K562 (cell line): Measurements from ENCODE around the gene HGS. TPM values are rescaled to one million over a fixed set of nuclear protein-coding genes. Genes with fewer than 3 reads are reported as not detected.
A peak's percentile ranks its signal among the peaks of the same experiment; 100 is the strongest.

Source experiments
- ARID2 ChIP-seq: fragments of 450-650 bp; IDR thresholded peaks from 2 replicates; pipeline ENCODE4 v1.6.1; 2017; ENCODE audit warnings: antibody characterized with exemption, mild to moderate bottlenecking
- ARNT ChIP-seq, 2 experiments: fragments of 450-650 bp; IDR thresholded peaks; 2 replicates each; pipeline ENCODE4 v1.6.1; 2016; ENCODE audit warnings: mild to moderate bottlenecking in 1 of 2
- BCL6 ChIP-seq: fragments of 250-450 bp; sonication (Bioruptor Pico); IDR thresholded peaks from 2 replicates; pipeline ENCODE4 v1.4.0; 2020
- BMI1 ChIP-seq: fragments of 150-350 bp; IDR thresholded peaks from 2 replicates; pipeline ENCODE4 v1.6.1; 2014; ENCODE audit warnings: low read length
- EZH2 ChIP-seq: IDR thresholded peaks from 2 replicates; pipeline ENCODE4 v1.6.1; 2012; ENCODE audit warnings: low read depth, mild to moderate bottlenecking, inconsistent platforms, low read length, borderline replicate concordance
- FOXP1 ChIP-seq: sonication (generic); formaldehyde crosslinking; IDR thresholded peaks from 2 replicates; pipeline ENCODE4 v1.8.0; 2022; ENCODE audit warnings: mild to moderate bottlenecking, missing genetic modification reagents
- NEUROD1 ChIP-seq: fragments of 150-350 bp; IDR thresholded peaks from 2 replicates; pipeline ENCODE4 v1.6.1; 2014; ENCODE audit warnings: borderline replicate concordance, low read length, low read depth; ENCODE audit not compliant: partially characterized antibody
- RAD51 ChIP-seq: fragments of 450-650 bp; IDR thresholded peaks from 2 replicates; pipeline ENCODE4 v1.7.1; 2016; ENCODE audit warnings: low read depth, mild to moderate bottlenecking, borderline replicate concordance
- SIRT6 ChIP-seq: IDR thresholded peaks from one replicate; pipeline ENCODE4 v1.6.1; 2012; ENCODE audit warnings: low read depth, mild to moderate bottlenecking, control low read depth, inconsistent platforms, low read length, moderate library complexity
- YY1 ChIP-seq, 3 experiments: IDR thresholded peaks; 2 replicates each; pipeline ENCODE4 v1.6.1; 2011; ENCODE audit warnings: low read length in 2 of 3, mild to moderate bottlenecking in 2 of 3, moderate library complexity in 2 of 3, borderline replicate concordance in 1 of 3, control low read depth in 1 of 3, low read depth in 1 of 3; ENCODE audit not compliant: insufficient read depth in 3 of 3, insufficient replicate concordance in 2 of 3, control insufficient read depth in 1 of 3, insufficient read length in 1 of 3; ENCODE audit errors: extremely low read depth in 1 of 3
- ZFP1 ChIP-seq: fragments of 450-650 bp; formaldehyde crosslinking; IDR thresholded peaks from 2 replicates; pipeline ENCODE4 v1.4.0; 2020; ENCODE audit warnings: mild to moderate bottlenecking, mixed read lengths
- ZNF140 ChIP-seq: fragments of 250-450 bp; sonication (Bioruptor Pico); IDR thresholded peaks from 2 replicates; pipeline ENCODE4 v1.8.0; 2021; ENCODE audit warnings: moderate library complexity, mild to moderate bottlenecking, inconsistent platforms
- ZNF143 ChIP-seq: sonication (generic); formaldehyde crosslinking; IDR thresholded peaks from 2 replicates; pipeline ENCODE4 v1.9.0; 2022; ENCODE audit warnings: mild to moderate bottlenecking, missing genetic modification reagents
- ZNF282 ChIP-seq: sonication (generic); formaldehyde crosslinking; IDR thresholded peaks from 2 replicates; pipeline ENCODE4 v1.8.1; 2023; ENCODE audit warnings: missing genetic modification reagents
- polyA plus RNA-seq, 8 experiments: library from polyadenylated mRNA; depleted of rRNA in 4 of 8; stranded (reverse) in 5 of 8; unstranded in 3 of 8; fragments of >200 nt; fragmentation: Nextera tagmentation in 2 of 8; fragmentation: Illumina TruSeq in 1 of 8; extraction: Ambion mirVana in 2 of 8; extraction: Trizol in 1 of 8; gene quantifications; 2 replicates each; pipeline versions ENCODE4 v1.2.1 to v1.2.3, GENCODE V29; 2011 to 2014; ENCODE audit warnings: inconsistent platforms in 1 of 8, missing spikeins in 1 of 8
- total RNA-seq, 7 experiments: library from RNA; depleted of rRNA in 6 of 7; stranded (reverse); fragments of >200 nt in 6 of 7; fragmentation: Illumina TruSeq in 2 of 7; extraction: Trizol in 2 of 7; gene quantifications; 2 replicates each; pipeline versions ENCODE4 v1.2.1 to v1.2.3, GENCODE V29; 2011 to 2021; ENCODE audit warnings: low replicate concordance in 1 of 7
- TF ChIP-seq, protein P1 (sequence below), 2 experiments: IDR thresholded peaks in 1 of 2; conservative IDR thresholded peaks in 1 of 2; 2 replicates each; pipeline ENCODE4 v1.6.1; 2016; ENCODE audit warnings: low read depth in 2 of 2, mild to moderate bottlenecking in 1 of 2, missing compliant biosample characterization in 1 of 2, missing genetic modification characterization in 1 of 2, moderate library complexity in 1 of 2
- TF ChIP-seq, protein P2 (sequence below): sonication (generic); formaldehyde crosslinking; IDR thresholded peaks from 2 replicates; pipeline ENCODE4 v1.8.1; 2023; ENCODE audit warnings: mild to moderate bottlenecking, missing genetic modification reagents

HGS gene
- total and polyA plus RNA-seq, 9 of the 15 experiments (the other 6 are each of a cell fraction or from before 2014, with no cell fraction given), result 3.9 to 176 (median 77.1) TPM

DNA sequence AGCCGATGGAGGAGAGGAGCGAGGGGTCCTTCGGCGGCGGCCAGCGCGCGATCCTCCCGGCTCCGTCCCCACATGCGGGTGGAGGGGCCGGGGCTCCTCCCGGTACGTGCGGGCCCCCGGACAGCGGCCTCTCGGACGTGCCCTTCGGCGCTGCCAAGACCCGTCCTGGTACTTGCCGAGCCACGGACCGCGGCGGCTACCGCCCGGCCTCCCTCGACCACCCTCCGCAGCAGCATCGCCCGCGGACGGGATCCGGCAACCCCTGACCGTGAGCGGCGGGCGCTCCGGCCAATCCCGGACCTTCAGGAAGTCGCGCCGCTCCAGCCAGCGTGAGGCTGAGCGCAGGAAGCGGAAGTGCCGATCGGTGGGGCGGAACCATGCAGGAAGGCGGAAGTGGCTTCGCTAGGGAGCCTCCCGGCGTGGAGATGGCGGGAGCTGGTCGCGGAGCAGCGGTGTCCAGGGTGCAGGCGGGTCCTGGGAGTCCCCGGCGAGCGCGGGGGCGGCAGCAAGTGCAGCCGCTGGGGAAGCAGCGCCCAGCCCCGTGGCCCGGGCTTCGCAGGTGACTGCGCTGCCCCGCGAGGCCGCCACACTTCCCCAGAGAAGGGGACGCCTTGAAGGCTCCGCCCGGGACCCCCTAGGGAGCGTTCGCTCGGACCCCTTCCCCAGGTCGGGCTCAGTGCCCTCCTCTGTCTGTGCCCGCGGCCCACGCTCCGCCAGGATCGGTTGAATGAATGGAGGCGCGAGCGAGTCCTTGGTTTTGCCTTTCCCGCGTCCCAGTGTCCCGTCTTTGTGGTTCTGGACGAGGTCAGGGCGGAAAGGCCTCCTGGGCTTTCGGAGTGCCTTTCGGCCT lies 17.2 kb upstream of the HGS start, which contains the start of the genes CCDC137 and OXLD1 (continued):
- TF ChIP-seq EZH2 (no peak), BCL6 (CRISPR knock-in tag) (no peak), YY1 (IDR thresholded peaks at IDR 0.05; ENCODE audit: borderline replicate concordance in 1 of 3, control insufficient read depth in 1 of 3, extremely low read depth in 1 of 3, insufficient read depth in 3 of 3, insufficient read length in 1 of 3, insufficient replicate concordance in 2 of 3, low read depth in 1 of 3, low read length in 2 of 3) (peak; percentile 64 to 92 (median 85)), NEUROD1 (peak; percentile 51), ARNT (IDR thresholded peaks at IDR 0.05) (no peak), ZNF143 (CRISPR knock-in tag) (0 out of 2 replicates have a peak, but pooled peaks have one; percentile 23), ZFP1 (CRISPR knock-in tag) (no peak), SIRT6 (no peak), BMI1 (no peak), ARID2 (no peak), ZNF282 (CRISPR knock-in tag) (no peak), RAD51 (no peak), ZNF140 (CRISPR knock-in tag) (no peak), FOXP1 (CRISPR knock-in tag) (0 out of 2 replicates have a peak, but pooled peaks have one; percentile 31)
- TF ChIP-seq, protein P1, sequence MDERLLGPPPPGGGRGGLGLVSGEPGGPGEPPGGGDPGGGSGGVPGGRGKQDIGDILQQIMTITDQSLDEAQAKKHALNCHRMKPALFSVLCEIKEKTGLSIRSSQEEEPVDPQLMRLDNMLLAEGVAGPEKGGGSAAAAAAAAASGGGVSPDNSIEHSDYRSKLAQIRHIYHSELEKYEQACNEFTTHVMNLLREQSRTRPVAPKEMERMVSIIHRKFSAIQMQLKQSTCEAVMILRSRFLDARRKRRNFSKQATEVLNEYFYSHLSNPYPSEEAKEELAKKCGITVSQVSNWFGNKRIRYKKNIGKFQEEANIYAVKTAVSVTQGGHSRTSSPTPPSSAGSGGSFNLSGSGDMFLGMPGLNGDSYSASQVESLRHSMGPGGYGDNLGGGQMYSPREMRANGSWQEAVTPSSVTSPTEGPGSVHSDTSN (CRISPR knock-in tag; IDR thresholded peaks at IDR 0.05; ENCODE audit: low read depth), result peak; percentile 99
- TF ChIP-seq, protein P1 (tag; conservative IDR thresholded peaks at IDR 0.05; ENCODE audit: low read depth), result peak; percentile 97
- TF ChIP-seq, protein P2, sequence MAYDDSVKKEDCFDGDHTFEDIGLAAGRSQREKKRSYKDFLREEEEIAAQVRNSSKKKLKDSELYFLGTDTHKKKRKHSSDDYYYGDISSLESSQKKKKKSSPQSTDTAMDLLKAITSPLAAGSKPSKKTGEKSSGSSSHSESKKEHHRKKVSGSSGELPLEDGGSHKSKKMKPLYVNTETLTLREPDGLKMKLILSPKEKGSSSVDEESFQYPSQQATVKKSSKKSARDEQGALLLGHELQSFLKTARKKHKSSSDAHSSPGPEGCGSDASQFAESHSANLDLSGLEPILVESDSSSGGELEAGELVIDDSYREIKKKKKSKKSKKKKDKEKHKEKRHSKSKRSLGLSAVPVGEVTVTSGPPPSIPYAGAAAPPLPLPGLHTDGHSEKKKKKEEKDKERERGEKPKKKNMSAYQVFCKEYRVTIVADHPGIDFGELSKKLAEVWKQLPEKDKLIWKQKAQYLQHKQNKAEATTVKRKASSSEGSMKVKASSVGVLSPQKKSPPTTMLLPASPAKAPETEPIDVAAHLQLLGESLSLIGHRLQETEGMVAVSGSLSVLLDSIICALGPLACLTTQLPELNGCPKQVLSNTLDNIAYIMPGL (CRISPR knock-in tag), result no peak; the same call in 1 of the 2 replicates
